GM12878 (cell line): ENCODE data around the gene MILR1. TPM values are rescaled to one million over a fixed set of nuclear protein-coding genes. Genes with fewer than 3 reads are reported as not detected.
A peak's percentile ranks its signal among the peaks of the same experiment; 100 is the strongest.

Source experiments
- ATAC-seq: fragments of 200-7000 bp; cut with Tn5 transposase; 3 replicates; pipeline ENCODE4 v1.9.1; 2020; ENCODE audit warnings: mild to moderate bottlenecking, moderate library complexity
- BruUV-seq: library from RNA; stranded (reverse); fragments of 400-500 nt; replicated peaks from 2 replicates; lab custom pipeline; 2021; lab: Mats Ljungman, UMichigan
- CTCF ChIA-PET: fragments of 300-600 bp; sonication (Branson Sonifier 250); formaldehyde crosslinking; extraction: SDS; loops from one replicate; lab custom pipeline; 2021; ENCODE audit warnings: inconsistent platforms; lab: Yijun Ruan, JAX
- POLR2A ChIA-PET: fragments of 350-600 bp; formaldehyde crosslinking; extraction: SDS; loops from one replicate; lab custom pipeline; 2021; ENCODE audit warnings: inconsistent platforms; lab: Charles Lee
- RAD21 ChIA-PET: fragments of 300-600 bp; sonication (Branson Sonifier 250); formaldehyde crosslinking; loops from one replicate; lab custom pipeline; 2023; ENCODE audit warnings: antibody characterized with exemption; ENCODE audit not compliant: unreplicated experiment; lab: Charles Lee
- SMC1A ChIA-PET: fragments of 300-600 bp; sonication (Branson Sonifier 250); formaldehyde crosslinking; loops from one replicate; lab custom pipeline; 2023; ENCODE audit not compliant: unreplicated experiment, uncharacterized antibody; lab: Charles Lee
- DNase-seq: peaks from one replicate; pipeline ENCODE4 v3.0.0-alpha.2; 2011; ENCODE audit warnings: low read depth, low spot score
- FAIRE-seq: peaks from 3 replicates; lab custom pipeline; 2011; peaks lifted over from hg19 to GRCh38; lab: Jason Lieb, UNC
- H2AFZ ChIP-seq: 2 replicates; pipeline ENCODE4 v1.6.0; 2011; ENCODE audit warnings: low read depth, low read length, control low read depth; ENCODE audit not compliant: control insufficient read depth
- H3K27ac ChIP-seq: 2 replicates; pipeline ENCODE4 v1.5.1; 2011; ENCODE audit warnings: control low read depth; ENCODE audit not compliant: control insufficient read depth, insufficient read depth
- H3K27me3 ChIP-seq, 2 experiments: replicated peaks in 1 of 2; 2 replicates each; pipeline versions ENCODE4 v1.6.0 to v1.6.1; 2011; ENCODE audit warnings: low read length in 1 of 2; ENCODE audit not compliant: control insufficient read depth in 2 of 2, insufficient read depth in 2 of 2
- H3K36me3 ChIP-seq, 2 experiments: 2 replicates each; pipeline ENCODE4 v1.5.1; 2011; ENCODE audit warnings: low read length in 1 of 2; ENCODE audit not compliant: control insufficient read depth in 2 of 2, insufficient read depth in 2 of 2
- H3K4me1 ChIP-seq: 2 replicates; pipeline ENCODE4 v1.6.1; 2011; ENCODE audit warnings: mild to moderate bottlenecking, low read length, moderate library complexity, mixed read lengths; ENCODE audit not compliant: control insufficient read depth, insufficient read depth
- H3K4me2 ChIP-seq: 2 replicates; pipeline ENCODE4 v1.6.0; 2011; ENCODE audit warnings: control low read depth; ENCODE audit not compliant: control insufficient read depth, insufficient read depth
- H3K4me3 ChIP-seq: fragments of 200-600 bp; sonication (generic); 2 replicates; pipeline ENCODE4 v1.5.1; 2016
- H3K79me2 ChIP-seq: 2 replicates; pipeline ENCODE4 v1.6.0; 2011; ENCODE audit warnings: low read length; ENCODE audit not compliant: control insufficient read depth, insufficient read depth
- H3K9ac ChIP-seq: 2 replicates; pipeline ENCODE4 v1.8.0; 2011; ENCODE audit warnings: low read length, control low read depth, mixed read lengths; ENCODE audit not compliant: control insufficient read depth, insufficient read depth
- H3K9me3 ChIP-seq: replicated peaks from 3 replicates; pipeline ENCODE4 v1.5.1; 2011; ENCODE audit warnings: mild to moderate bottlenecking, low read length; ENCODE audit not compliant: control insufficient read depth, insufficient read depth
- H4K20me1 ChIP-seq: 2 replicates; pipeline ENCODE4 v1.6.0; 2011; ENCODE audit not compliant: control insufficient read depth, insufficient read depth
- BRCA1 ChIP-seq: IDR thresholded peaks from 2 replicates; pipeline ENCODE4 v1.6.1; 2011; ENCODE audit warnings: low read depth, low read length, improper control_type of control experiment
- CEBPB ChIP-seq, 2 experiments: fragments of 150-350 bp in 1 of 2; IDR thresholded peaks; 2 replicates each; pipeline ENCODE4 v1.6.1; 2012 to 2014; ENCODE audit warnings: low read depth in 2 of 2, low read length in 2 of 2, borderline replicate concordance in 1 of 2, inconsistent platforms in 1 of 2
- ESRRA ChIP-seq: IDR thresholded peaks from 2 replicates; pipeline ENCODE4 v1.6.1; 2012; ENCODE audit warnings: mild to moderate bottlenecking, low read length, improper control_type of control experiment
- EZH2 ChIP-seq: IDR thresholded peaks from 2 replicates; pipeline ENCODE4 v1.6.1; 2012; ENCODE audit warnings: low read depth, mild to moderate bottlenecking, control low read depth, inconsistent platforms, low read length, borderline replicate concordance; ENCODE audit not compliant: control insufficient read depth
- HDAC2 ChIP-seq: fragments of 200-600 bp; sonication (generic); IDR thresholded peaks from 2 replicates; pipeline ENCODE4 v1.6.1; 2017
- IRF4 ChIP-seq: IDR thresholded peaks from 2 replicates; pipeline ENCODE4 v1.6.1; 2011; ENCODE audit warnings: low read depth, low read length
- MTA2 ChIP-seq: fragments of 450-650 bp; IDR thresholded peaks from 2 replicates; pipeline ENCODE4 v1.6.1; 2016; ENCODE audit warnings: low read depth, mild to moderate bottlenecking, moderate library complexity
- MYC ChIP-seq: IDR thresholded peaks from 2 replicates; pipeline ENCODE4 v1.6.1; 2011; ENCODE audit warnings: mild to moderate bottlenecking, low read length, moderate library complexity, inconsistent platforms; ENCODE audit not compliant: insufficient read depth, insufficient replicate concordance, insufficient read length, severe bottlenecking
- RBBP5 ChIP-seq: fragments of 200-600 bp; sonication (generic); conservative IDR thresholded peaks from 2 replicates; pipeline ENCODE4 v1.6.1; 2016
- TCF3 ChIP-seq: IDR thresholded peaks from 2 replicates; pipeline ENCODE4 v1.6.1; 2012; ENCODE audit warnings: low read depth, mild to moderate bottlenecking, low read length, borderline replicate concordance; ENCODE audit not compliant: insufficient read depth
- WGBS: methylation state at CpG from one replicate; pipeline ENCODE4 v1.1.6; 2016; ENCODE audit warnings: low lambda C conversion rate; ENCODE audit not compliant: insufficient replicate concordance, insufficient coverage; ENCODE audit errors: missing lambda C conversion rate; 5-methylcytosine and 5-hydroxymethylcytosine counted together
- in situ Hi-C: fragments of 300-500 bp; cut with MboI; formaldehyde crosslinking; loops from 9 replicates; pipeline ENCODE4 v1.14.3; 2018; ENCODE audit warnings: mixed read lengths
- intact Hi-C: fragments of 100-400 bp; cut with micrococcal nuclease; formaldehyde crosslinking; loops from one replicate; pipeline ENCODE4 v1.14.2; 2022; ENCODE audit not compliant: unreplicated experiment
- polyA plus RNA-seq, 11 experiments: library from polyadenylated mRNA; depleted of rRNA in 4 of 11; unstranded in 6 of 11; stranded (reverse) in 5 of 11; fragments of >200 nt; fragmentation: Nextera tagmentation in 4 of 11; fragmentation: Illumina TruSeq in 1 of 11; extraction: Ambion mirVana in 4 of 11; extraction: Trizol in 1 of 11; gene quantifications; 1 replicate in 1 of 11; 2 replicates in 10 of 11; pipeline versions ENCODE4 v1.2.1 to v1.2.3, GENCODE V29; 2011 to 2016; ENCODE audit warnings: inconsistent platforms in 2 of 11, missing spikeins in 2 of 11, low read depth in 1 of 11
- total RNA-seq, 4 experiments: library from RNA; depleted of rRNA in 3 of 4; stranded (reverse); fragments of >200 nt in 3 of 4; fragmentation: Illumina TruSeq in 1 of 4; extraction: Trizol in 1 of 4; gene quantifications; 2 replicates each; pipeline versions ENCODE4 v1.2.1 to v1.2.3, GENCODE V29; 2013 to 2021
- TF ChIP-seq, protein P1 (sequence below): fragments of 450-650 bp; formaldehyde crosslinking; IDR thresholded peaks from 2 replicates; pipeline ENCODE4 v1.4.0; 2022; ENCODE audit warnings: mild to moderate bottlenecking, moderate library complexity
- TF ChIP-seq, protein P2 (sequence below): IDR thresholded peaks from 2 replicates; pipeline ENCODE4 v1.6.1; 2012; ENCODE audit warnings: low read length, inconsistent platforms
- TF ChIP-seq, protein P3 (sequence below): fragments of 450-650 bp; IDR thresholded peaks from 2 replicates; pipeline ENCODE4 v1.6.1; 2017; ENCODE audit warnings: mild to moderate bottlenecking, moderate library complexity

The MILR1 gene
- total and polyA plus RNA-seq, 10 of the 15 experiments (the other 5 are each of a cell fraction or from before 2014, with no cell fraction given) = 2.0 to 47.2 (median 17.2) TPM

DNA sequence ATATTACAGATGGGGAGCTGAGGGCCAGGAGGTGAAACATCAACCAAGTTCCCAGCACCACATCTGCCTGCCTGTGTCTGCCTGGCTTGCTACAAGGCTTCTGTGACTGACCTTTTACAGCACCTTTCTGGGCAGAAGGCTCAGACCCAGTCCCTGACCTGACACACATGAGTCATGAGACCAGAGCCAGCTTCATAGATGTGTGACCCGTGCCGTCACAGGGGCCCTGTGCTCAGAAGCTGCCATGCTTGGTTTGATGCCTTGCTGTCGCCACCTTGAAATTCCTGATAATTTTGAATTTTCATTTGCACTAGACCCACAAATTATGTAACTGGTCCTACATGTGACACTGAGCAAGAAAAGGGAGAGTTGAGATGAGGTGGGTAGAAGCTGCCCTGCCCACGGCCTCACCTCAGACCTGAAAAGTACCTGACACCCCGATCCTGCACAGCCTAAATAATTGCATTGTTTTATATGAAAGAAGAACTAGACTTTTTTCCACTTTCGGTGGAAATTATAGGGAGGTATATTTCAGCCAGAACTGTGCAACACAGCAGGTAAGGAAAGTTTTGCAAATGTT lies 44.9 kb upstream of the MILR1 start:
- H3K27ac ChIP-seq = peak overlapping the region; percentile 71
- H3K4me2 ChIP-seq = peak overlapping the region; percentile 60; the same call in 1 of the 2 replicates
- no peak for TF ChIP-seq HDAC2
- TF ChIP-seq ESRRA = no peak
- no peak for TF ChIP-seq EZH2
- TF ChIP-seq MTA2 = peak; percentile 47; the same call in 1 of the 2 replicates
- TF ChIP-seq, protein P1, sequence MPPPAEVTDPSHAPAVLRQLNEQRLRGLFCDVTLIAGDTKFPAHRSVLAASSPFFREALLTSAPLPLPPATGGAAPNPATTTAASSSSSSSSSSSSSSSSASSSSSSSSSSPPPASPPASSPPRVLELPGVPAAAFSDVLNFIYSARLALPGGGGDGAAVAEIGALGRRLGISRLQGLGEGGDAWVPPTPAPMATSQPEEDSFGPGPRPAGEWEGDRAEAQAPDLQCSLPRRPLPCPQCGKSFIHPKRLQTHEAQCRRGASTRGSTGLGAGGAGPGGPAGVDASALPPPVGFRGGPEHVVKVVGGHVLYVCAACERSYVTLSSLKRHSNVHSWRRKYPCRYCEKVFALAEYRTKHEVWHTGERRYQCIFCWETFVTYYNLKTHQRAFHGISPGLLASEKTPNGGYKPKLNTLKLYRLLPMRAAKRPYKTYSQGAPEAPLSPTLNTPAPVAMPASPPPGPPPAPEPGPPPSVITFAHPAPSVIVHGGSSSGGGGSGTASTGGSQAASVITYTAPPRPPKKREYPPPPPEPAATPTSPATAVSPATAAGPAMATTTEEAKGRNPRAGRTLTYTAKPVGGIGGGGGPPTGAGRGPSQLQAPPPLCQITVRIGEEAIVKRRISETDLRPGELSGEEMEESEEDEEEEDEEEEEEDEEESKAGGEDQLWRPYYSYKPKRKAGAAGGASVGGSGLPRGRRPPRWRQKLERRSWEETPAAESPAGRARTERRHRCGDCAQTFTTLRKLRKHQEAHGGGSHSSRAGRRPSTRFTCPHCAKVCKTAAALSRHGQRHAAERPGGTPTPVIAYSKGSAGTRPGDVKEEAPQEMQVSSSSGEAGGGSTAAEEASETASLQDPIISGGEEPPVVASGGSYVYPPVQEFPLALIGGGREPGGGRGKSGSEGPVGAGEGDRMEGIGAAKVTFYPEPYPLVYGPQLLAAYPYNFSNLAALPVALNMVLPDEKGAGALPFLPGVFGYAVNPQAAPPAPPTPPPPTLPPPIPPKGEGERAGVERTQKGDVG (CRISPR knock-in tag) = no peak
- TF ChIP-seq RBBP5 = no peak
- no peak; a peak in 1 of 4 replicates for TF ChIP-seq CEBPB (IDR thresholded peaks at IDR 0.05; ENCODE audit: borderline replicate concordance in 1 of 2, low read depth in 2 of 2, low read length in 2 of 2)
- TF ChIP-seq BRCA1 = no peak
- no peak for TF ChIP-seq IRF4
- TF ChIP-seq MYC = no peak
- no peak for TF ChIP-seq TCF3
- TF ChIP-seq, protein P2, sequence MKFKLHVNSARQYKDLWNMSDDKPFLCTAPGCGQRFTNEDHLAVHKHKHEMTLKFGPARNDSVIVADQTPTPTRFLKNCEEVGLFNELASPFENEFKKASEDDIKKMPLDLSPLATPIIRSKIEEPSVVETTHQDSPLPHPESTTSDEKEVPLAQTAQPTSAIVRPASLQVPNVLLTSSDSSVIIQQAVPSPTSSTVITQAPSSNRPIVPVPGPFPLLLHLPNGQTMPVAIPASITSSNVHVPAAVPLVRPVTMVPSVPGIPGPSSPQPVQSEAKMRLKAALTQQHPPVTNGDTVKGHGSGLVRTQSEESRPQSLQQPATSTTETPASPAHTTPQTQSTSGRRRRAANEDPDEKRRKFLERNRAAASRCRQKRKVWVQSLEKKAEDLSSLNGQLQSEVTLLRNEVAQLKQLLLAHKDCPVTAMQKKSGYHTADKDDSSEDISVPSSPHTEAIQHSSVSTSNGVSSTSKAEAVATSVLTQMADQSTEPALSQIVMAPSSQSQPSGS = no peak
- TF ChIP-seq, protein P3, sequence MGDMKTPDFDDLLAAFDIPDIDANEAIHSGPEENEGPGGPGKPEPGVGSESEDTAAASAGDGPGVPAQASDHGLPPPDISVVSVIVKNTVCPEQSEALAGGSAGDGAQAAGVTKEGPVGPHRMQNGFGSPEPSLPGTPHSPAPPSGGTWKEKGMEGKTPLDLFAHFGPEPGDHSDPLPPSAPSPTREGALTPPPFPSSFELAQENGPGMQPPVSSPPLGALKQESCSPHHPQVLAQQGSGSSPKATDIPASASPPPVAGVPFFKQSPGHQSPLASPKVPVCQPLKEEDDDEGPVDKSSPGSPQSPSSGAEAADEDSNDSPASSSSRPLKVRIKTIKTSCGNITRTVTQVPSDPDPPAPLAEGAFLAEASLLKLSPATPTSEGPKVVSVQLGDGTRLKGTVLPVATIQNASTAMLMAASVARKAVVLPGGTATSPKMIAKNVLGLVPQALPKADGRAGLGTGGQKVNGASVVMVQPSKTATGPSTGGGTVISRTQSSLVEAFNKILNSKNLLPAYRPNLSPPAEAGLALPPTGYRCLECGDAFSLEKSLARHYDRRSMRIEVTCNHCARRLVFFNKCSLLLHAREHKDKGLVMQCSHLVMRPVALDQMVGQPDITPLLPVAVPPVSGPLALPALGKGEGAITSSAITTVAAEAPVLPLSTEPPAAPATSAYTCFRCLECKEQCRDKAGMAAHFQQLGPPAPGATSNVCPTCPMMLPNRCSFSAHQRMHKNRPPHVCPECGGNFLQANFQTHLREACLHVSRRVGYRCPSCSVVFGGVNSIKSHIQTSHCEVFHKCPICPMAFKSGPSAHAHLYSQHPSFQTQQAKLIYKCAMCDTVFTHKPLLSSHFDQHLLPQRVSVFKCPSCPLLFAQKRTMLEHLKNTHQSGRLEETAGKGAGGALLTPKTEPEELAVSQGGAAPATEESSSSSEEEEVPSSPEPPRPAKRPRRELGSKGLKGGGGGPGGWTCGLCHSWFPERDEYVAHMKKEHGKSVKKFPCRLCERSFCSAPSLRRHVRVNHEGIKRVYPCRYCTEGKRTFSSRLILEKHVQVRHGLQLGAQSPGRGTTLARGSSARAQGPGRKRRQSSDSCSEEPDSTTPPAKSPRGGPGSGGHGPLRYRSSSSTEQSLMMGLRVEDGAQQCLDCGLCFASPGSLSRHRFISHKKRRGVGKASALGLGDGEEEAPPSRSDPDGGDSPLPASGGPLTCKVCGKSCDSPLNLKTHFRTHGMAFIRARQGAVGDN = peak; percentile 82

More for the DNA sequence above, 44.9 kb upstream of the MILR1 start:
- Histone ChIP-seq H3K79me2 (no peaks in the 10 kb centered on the region), H3K36me3 (no peaks in the 10 kb centered on the region), H3K27me3 (no peaks in the 10 kb centered on the region), H2AFZ (no peak overlapping the region; the same call in 1 of the 2 replicates), H3K9me3 (no peaks in the 10 kb centered on the region; the same call in 2 of the 3 replicates), H4K20me1 (no peaks in the 10 kb centered on the region), H3K4me3 (no peak overlapping the region), H3K4me1 (peaks cover 41% of the 10 kb centered on the region), H3K9ac (no peak overlapping the region; the same call in 1 of the 2 replicates)
- ChIA-PET CTCF (interaction anchor here (1.0 to 2.3 kb wide), 5 partner anchors 8 to 60 kb away, joined by 3 to 14 read pairs (median 6); no protein-coding TSS in a partner anchor), SMC1A (interaction anchor here (0.9 to 3.3 kb wide), 9 partner anchors 9 to 332 kb away, joined by 3 to 17 read pairs (median 4); no protein-coding TSS in a partner anchor), POLR2A (interaction anchor here (0.7 to 1.7 kb wide), 6 partner anchors 8 to 482 kb away, joined by 3 to 10 read pairs (median 4); partner anchors contain the start of gene CEP95), RAD21 (interaction anchor here (1.2 to 3.4 kb wide), 7 partner anchors 8 to 84 kb away, joined by 3 to 20 read pairs (median 8); no protein-coding TSS in a partner anchor)
- no peak for DNase-seq
- no TSS peak for BruUV-seq
- FAIRE-seq = no peak
- peak; percentile 79 for ATAC-seq
- in situ Hi-C loops = no loop called here
- 69% methylated on average over 6 of the region's 6 CpGs for WGBS
- intact Hi-C loops = no loop called here
